ENCODE measurements around the gene TSACC.
"Not testable (repeated sequence)": the region's sequence is repeated elsewhere in the genome, so short reads cannot be mapped to it uniquely, and the experiment has no call there.

The TSACC gene

GRCh38 chr1:156368157-156368658 is 29.9 kb downstream of the TSACC start:
- TF ChIP-seq, protein P1, sequence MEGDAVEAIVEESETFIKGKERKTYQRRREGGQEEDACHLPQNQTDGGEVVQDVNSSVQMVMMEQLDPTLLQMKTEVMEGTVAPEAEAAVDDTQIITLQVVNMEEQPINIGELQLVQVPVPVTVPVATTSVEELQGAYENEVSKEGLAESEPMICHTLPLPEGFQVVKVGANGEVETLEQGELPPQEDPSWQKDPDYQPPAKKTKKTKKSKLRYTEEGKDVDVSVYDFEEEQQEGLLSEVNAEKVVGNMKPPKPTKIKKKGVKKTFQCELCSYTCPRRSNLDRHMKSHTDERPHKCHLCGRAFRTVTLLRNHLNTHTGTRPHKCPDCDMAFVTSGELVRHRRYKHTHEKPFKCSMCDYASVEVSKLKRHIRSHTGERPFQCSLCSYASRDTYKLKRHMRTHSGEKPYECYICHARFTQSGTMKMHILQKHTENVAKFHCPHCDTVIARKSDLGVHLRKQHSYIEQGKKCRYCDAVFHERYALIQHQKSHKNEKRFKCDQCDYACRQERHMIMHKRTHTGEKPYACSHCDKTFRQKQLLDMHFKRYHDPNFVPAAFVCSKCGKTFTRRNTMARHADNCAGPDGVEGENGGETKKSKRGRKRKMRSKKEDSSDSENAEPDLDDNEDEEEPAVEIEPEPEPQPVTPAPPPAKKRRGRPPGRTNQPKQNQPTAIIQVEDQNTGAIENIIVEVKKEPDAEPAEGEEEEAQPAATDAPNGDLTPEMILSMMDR (IDR thresholded peaks at IDR 0.05; ENCODE audit: borderline replicate concordance, insufficient read depth, low read depth, low read length): no peak
- no peak overlapping the region for H3K4me3 ChIP-seq (ENCODE audit: low read depth, low read length)

GRCh38 chr1:156368889-156369684 is 30.8 kb downstream of the TSACC start, which contains the start of gene RHBG:
RHBG (plus strand) TSS chr1:156369211; CDS start chr1:156369250, 39 bp downstream.
- no peak within 1 kb of the TSS for H3K4me3 ChIP-seq (ENCODE audit: low read depth, low read length)
- TF ChIP-seq, protein P1 (IDR thresholded peaks at IDR 0.05; ENCODE audit: borderline replicate concordance, insufficient read depth, low read depth, low read length): no peak

DNA sequence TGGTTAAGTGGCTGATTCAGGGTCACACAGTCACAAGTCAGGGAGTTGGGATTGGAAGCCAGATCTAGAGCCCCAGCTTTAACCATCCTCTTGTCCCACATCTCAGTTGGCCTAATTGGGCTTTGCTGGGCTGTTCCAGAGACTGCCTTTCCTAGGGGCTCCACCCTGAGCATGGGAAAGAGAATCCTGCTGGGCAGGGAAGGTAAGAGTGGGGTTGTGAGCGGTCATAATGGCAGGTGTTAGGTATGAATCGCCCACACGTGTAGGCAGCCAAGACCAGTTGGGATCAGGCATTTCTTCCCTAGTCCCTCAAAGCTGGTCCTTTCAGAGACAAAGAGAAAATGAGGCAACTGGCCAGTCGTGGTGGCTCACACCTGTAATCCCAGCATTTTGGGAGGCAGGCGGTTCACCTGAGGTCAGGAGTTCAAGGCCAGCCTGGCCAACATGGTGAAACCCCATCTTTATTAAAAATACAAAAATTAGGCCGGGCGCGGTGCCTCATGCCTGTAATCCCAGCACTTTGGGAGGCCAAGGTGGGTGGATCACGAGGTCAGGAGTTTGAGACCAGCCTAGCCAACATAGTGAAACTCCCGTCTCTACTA is 31.5 kb downstream of the TSACC start:
- H3K4me3 ChIP-seq (ENCODE audit: low read depth, low read length): not testable (repeated sequence)

DNA sequence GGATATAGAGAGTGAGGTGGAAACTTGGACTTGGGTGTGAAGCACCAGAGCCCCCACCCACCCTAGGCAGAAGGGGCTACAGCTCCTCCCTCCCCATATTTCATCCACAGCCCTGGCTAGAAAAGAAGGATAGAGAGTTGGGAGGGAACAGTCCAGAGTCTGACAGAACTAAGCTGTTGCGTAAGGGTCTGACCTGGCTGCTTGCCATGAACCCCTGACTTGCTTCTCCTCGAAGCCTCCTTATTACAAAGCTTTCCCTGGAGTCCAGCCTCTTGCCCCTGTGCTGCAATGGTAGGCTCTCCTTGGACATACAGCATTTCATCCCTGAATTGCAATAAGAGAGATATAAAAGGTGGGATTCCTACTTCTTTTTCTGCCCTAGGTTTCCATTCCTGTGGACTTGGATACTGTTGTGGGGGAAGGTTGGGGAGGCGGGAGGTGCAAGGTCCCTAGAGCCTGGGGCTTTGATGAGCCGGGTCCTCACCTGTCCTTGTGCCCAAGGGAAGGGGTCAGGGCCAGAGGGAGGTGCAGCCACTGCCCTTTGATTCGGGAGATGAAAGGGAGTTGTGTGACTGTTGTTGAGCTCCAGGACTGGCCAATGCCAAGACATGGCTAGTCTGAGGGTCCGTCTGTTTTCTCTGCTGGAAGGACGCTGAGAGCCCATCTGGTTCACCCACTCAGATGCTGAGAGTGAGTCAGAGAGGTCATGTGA is 33.4 kb downstream of the TSACC start:
- TF ChIP-seq, protein P1 (IDR thresholded peaks at IDR 0.05; ENCODE audit: borderline replicate concordance, insufficient read depth, low read depth, low read length): no peak
- H3K4me3 ChIP-seq (ENCODE audit: low read depth, low read length): no peak overlapping the region

DNA sequence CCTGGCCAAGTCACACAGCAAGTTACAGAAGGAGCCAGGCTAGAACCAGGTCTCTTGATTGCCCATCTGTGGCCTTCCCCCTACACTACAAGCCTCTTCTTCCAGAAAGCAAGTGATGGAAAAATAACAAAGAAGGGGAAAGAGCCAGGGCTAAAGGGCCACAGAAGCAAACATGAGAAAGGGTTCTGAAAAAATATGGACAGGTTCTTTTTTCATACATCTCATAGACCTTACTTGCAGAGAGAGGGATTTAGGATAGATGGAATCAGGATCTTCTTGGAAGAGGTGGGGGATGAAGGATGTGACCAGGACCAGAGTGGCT is 33.9 kb downstream of the TSACC start:
- H3K4me3 ChIP-seq (ENCODE audit: low read depth, low read length): no peak overlapping the region
- TF ChIP-seq, protein P1 (IDR thresholded peaks at IDR 0.05; ENCODE audit: borderline replicate concordance, insufficient read depth, low read depth, low read length): no peak

DNA sequence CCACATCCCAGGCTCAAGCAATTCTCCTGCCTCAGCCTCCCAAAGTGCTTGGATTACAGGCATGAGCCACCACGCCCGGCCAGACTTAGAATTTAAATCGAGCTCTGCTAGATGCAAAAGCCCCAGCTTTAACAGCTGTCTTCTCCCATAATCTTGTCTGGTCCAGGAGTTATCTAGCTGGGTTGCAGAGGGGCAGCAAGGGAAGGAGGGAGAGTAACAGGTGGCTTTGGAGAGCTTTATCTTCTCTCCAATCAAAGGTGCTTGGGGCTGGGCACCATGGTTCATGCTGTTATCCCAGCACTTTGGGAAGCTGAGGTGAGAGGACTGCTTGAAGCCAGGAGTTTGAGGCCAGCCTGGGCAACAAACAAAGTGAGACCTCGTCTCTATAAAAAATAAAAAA is 34.5 kb downstream of the TSACC start:
- no peak overlapping the region for H3K4me3 ChIP-seq (ENCODE audit: low read depth, low read length)
- TF ChIP-seq, protein P1 (IDR thresholded peaks at IDR 0.05; ENCODE audit: borderline replicate concordance, insufficient read depth, low read depth, low read length): no peak

DNA sequence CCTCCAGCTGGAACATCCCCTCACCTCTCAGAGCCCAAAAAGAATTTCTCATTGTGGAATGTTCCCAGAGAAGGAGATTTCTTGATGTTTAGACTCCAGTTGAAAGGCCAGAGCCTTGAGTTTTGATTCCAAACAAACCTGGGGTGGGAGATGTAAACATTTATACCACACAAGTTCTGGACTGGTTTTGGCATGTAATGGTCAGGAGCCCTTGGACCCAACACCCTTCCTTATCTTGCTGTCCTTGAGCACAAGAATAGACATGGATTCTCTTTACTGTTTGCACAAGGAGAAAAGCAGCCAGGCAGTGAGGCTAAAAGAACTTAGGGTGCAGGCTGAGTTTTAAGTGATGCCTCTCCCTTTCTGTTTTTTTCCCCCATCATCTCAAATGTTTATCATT is 35.2 kb downstream of the TSACC start:
- no peak overlapping the region for H3K4me3 ChIP-seq (ENCODE audit: low read depth, low read length)
- TF ChIP-seq, protein P1 (IDR thresholded peaks at IDR 0.05; ENCODE audit: borderline replicate concordance, insufficient read depth, low read depth, low read length): no peak
